Stimulated activated effector memory CD8-positive, alpha-beta T cell treated with anti-CD3 and anti-CD28 coated beads, Interleukin-12 subunit alpha, Interleukin-12 subunit beta, amount 100 ng/mL, for 72 hours (primary cell): ENCODE results near the gene STK10.
"Not testable (repeated sequence)": the region's sequence is repeated elsewhere in the genome, so short reads cannot be mapped to it uniquely, and the experiment has no call there.

Experiments
- ATAC-seq: fragments of 150-1000 bp; cut with Tn5 transposase; 2 replicates; pipeline ENCODE4 v1.10.0; 2021
- DNase-seq, 2 donors: peaks; one replicate each; pipeline ENCODE4 v3.0.0; 2021 to 2022; ENCODE audit warnings: low spot score in 2 of 2
- H3K27ac Mint-ChIP-seq: one replicate; pipeline ENCODE4 v1.8.0; 2022; ENCODE audit warnings: mild to moderate bottlenecking, mixed read lengths
- H3K36me3 Mint-ChIP-seq: one replicate; pipeline ENCODE4 v1.8.0; 2022; ENCODE audit warnings: mild to moderate bottlenecking, mixed read lengths
- H3K4me1 Mint-ChIP-seq: one replicate; pipeline ENCODE4 v1.8.0; 2022; ENCODE audit warnings: mixed read lengths
- H3K4me3 Mint-ChIP-seq: one replicate; pipeline ENCODE4 v1.8.0; 2022; ENCODE audit warnings: mild to moderate bottlenecking, mixed read lengths
- H3K9me3 Mint-ChIP-seq: one replicate; pipeline ENCODE4 v1.8.0; 2022; ENCODE audit warnings: mixed read lengths

STK10 gene

GRCh38 chr5:172200476-172200875 is 12.5 kb upstream of the STK10 start:
- Mint-ChIP-seq H3K4me1 (no peaks in the 10 kb centered on the region), H3K9me3 (no peaks in the 10 kb centered on the region), H3K4me3 (no peak overlapping the region), H3K36me3 (no peaks in the 10 kb centered on the region), H3K27ac (no peak overlapping the region)
- DNase-seq (no peak), ATAC-seq (no peak)

GRCh38 chr5:172199446-172199845 is 11.4 kb upstream of the STK10 start:
- Mint-ChIP-seq H3K27ac (no peak overlapping the region), H3K4me1 (no peaks in the 10 kb centered on the region), H3K9me3 (no peaks in the 10 kb centered on the region), H3K4me3 (no peak overlapping the region), H3K36me3 (no peaks in the 10 kb centered on the region)
- ATAC-seq = no peak
- DNase-seq = no peak

DNA sequence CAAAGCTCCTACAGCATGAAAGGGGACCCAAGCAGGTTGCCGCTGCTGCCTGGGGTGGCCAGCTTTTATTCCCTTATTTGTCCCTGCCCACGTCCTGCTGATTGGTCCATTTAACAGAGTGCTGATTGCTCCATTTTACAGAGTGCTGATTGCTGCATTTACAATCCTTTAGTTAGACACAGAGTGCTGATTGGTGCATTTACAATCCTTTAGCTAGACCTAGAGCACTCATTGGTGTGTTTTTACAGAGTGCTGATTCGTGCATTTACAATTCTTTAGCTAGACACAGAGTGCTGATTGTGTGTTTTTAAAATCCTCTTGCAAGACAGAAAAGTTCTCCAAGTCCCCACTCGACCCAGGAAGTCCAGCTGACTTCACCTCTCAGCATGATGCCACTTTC is 9.8 kb upstream of the STK10 start:
- not testable (repeated sequence) for DNase-seq, H3K27ac Mint-ChIP-seq, H3K4me1 Mint-ChIP-seq, H3K9me3 Mint-ChIP-seq, ATAC-seq, H3K36me3 Mint-ChIP-seq, H3K4me3 Mint-ChIP-seq

GRCh38 chr5:172194985-172195774 is 7.2 kb upstream of the STK10 start:
- no peak for DNase-seq
- ATAC-seq = no peak
- Mint-ChIP-seq H3K36me3 (no peaks in the 10 kb centered on the region), H3K4me3 (no peak overlapping the region), H3K9me3 (no peaks in the 10 kb centered on the region), H3K4me1 (no peaks in the 10 kb centered on the region), H3K27ac (no peak overlapping the region)

GRCh38 chr5:172193872-172194271 is 5.8 kb upstream of the STK10 start, which contains the start of gene EFCAB9:
Gene EFCAB9, plus strand, starts transcription at chr5:172194172. Its CDS starts 1 bp downstream, at chr5:172194173.
- H3K9me3 Mint-ChIP-seq = no peaks in the 10 kb centered on the region

GRCh38 chr5:172189693-172190296 is 1.8 kb upstream of the STK10 start:
- peaks cover 17% of the 10 kb centered on the region for H3K4me1 Mint-ChIP-seq
- no peak overlapping the region for H3K27ac Mint-ChIP-seq
- DNase-seq = no peak
- no peaks in the 10 kb centered on the region for H3K9me3 Mint-ChIP-seq
- H3K36me3 Mint-ChIP-seq = peaks cover 33% of the 10 kb centered on the region
- H3K4me3 Mint-ChIP-seq = no peak overlapping the region
- no peak for ATAC-seq

More at GRCh38 chr5:172193872-172194271, 5.8 kb upstream of the STK10 start, which contains the start of gene EFCAB9:
- Mint-ChIP-seq H3K4me1 (peaks cover 5% of the 10 kb centered on the region), H3K27ac (no peak within 1 kb of the TSS), H3K36me3 (no peaks in the 10 kb centered on the region), H3K4me3 (no peak within 1 kb of the TSS)
- no peak for DNase-seq
- no peak for ATAC-seq

- Mint-ChIP-seq H3K27ac (no peak overlapping the region), H3K4me3 (peak overlapping the region; percentile 95), H3K4me1 (peaks cover 24% of the 10 kb centered on the region), H3K9me3 (no peaks in the 10 kb centered on the region), H3K36me3 (peaks cover 40% of the 10 kb centered on the region)
- ATAC-seq (no peak), DNase-seq (no peak)
Measured at GRCh38 chr5:172188893-172189692, 1.1 kb upstream of the STK10 start.

- peak overlapping the region; percentile 95 for H3K27ac Mint-ChIP-seq
- peak; percentile 61 for ATAC-seq
- peaks cover 36% of the 10 kb centered on the region for H3K4me1 Mint-ChIP-seq
- H3K9me3 Mint-ChIP-seq = no peaks in the 10 kb centered on the region
- H3K4me3 Mint-ChIP-seq = peak overlapping the region; percentile 95
- H3K36me3 Mint-ChIP-seq = peaks cover 57% of the 10 kb centered on the region
- peak in 1 of 2 donors; percentile 90 for DNase-seq
Measured at GRCh38 chr5:172187118-172188032, 649 bp downstream of the STK10 start.

DNA sequence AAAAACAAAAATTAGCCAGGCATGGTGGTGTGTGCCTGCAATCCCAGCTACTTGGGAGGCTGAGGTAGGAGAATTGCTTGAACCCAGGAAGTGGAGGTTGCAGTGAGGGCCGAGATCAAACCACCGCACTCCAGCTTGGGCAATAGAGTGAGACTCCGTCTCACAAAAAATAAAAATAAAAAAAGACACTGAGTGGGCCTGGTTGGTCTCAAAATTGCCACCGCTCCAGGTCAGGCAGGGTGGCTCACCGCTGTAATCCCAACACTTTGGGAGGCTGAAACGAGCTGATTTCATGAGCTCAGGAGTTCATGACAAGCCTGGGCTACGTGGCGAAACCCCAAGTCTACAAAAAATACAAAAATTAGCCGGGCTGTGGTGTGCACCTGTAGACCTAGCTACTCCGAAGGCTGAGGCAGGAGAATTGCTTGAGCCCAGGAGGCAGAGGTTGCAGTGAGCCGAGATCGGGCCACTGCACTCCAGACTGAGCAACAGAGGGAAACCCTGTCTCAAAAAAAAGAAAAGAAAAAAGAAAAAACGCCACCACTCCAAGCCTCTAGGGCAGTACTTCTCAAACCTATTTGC is 1.8 kb downstream of the STK10 start:
- H3K36me3 Mint-ChIP-seq = peaks cover 69% of the 10 kb centered on the region
- DNase-seq = no peak
- H3K4me1 Mint-ChIP-seq = peaks cover 37% of the 10 kb centered on the region
- H3K27ac Mint-ChIP-seq = peak overlapping the region; percentile 95
- H3K9me3 Mint-ChIP-seq = no peaks in the 10 kb centered on the region
- H3K4me3 Mint-ChIP-seq = peak overlapping the region; percentile 95
- no peak for ATAC-seq

- Mint-ChIP-seq H3K9me3 (no peaks in the 10 kb centered on the region), H3K4me1 (peaks cover 48% of the 10 kb centered on the region), H3K27ac (peak overlapping the region; percentile 95), H3K4me3 (peak overlapping the region; percentile 95), H3K36me3 (peaks cover 80% of the 10 kb centered on the region)
- no peak for DNase-seq
- ATAC-seq = no peak
Measured at GRCh38 chr5:172185096-172185461, 2.9 kb downstream of the STK10 start.

DNA sequence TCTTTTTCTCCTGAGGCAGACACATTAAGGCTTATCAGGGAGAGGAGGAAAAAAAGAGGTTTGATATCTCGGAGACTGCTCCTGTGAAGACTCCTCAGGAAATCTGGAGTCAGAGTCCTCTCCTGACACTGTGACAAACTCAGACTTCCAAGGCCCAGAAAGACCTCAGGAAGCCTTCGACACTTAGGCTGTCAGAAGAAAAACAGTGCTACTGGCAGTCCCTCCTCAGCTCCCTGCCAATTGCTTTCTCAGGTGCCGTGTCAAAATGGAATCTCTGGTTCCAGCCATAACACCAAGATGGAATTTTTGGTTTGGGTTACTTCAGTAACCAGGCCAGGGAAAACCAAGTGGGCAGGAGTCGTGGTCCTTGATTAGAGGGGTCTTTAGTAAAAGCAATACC is 4.1 kb downstream of the STK10 start:
- DNase-seq = no peak
- Mint-ChIP-seq H3K4me1 (peaks cover 55% of the 10 kb centered on the region), H3K27ac (peak overlapping the region; percentile 95), H3K9me3 (no peaks in the 10 kb centered on the region), H3K36me3 (peaks cover 92% of the 10 kb centered on the region), H3K4me3 (peak overlapping the region; percentile 95)
- ATAC-seq = no peak

GRCh38 chr5:172182291-172182690 is 5.7 kb downstream of the STK10 start:
- Mint-ChIP-seq H3K36me3 (peaks cover 100% of the 10 kb centered on the region), H3K9me3 (no peaks in the 10 kb centered on the region), H3K4me1 (peaks cover 71% of the 10 kb centered on the region), H3K27ac (peak overlapping the region; percentile 95), H3K4me3 (peak overlapping the region; percentile 95)
- ATAC-seq (no peak), DNase-seq (no peak)

DNA sequence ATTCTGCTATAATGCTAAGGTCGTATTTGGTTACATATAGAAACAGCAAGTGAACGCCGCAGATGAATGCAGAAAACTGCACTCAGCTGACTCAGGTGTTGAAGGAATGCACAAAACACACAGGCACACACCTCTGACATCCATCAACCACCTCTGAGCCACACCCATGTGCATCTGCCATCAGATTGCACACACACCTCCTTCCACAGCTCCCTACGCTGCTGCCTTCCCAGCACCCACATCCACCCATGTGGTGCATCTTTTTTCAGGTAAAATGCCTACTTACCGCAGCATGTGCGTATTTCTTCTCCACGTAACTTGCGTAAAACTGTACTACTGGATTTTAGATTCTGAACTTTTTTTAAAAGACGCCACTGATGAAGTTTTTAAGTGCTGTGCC is 7.1 kb downstream of the STK10 start:
- Mint-ChIP-seq H3K4me1 (peaks cover 83% of the 10 kb centered on the region), H3K27ac (peak overlapping the region; percentile 93), H3K4me3 (peak overlapping the region; percentile 95), H3K36me3 (peaks cover 99% of the 10 kb centered on the region), H3K9me3 (no peaks in the 10 kb centered on the region)
- DNase-seq = no peak
- ATAC-seq = no peak
